NCI-H510A treated with DMSO at 0.1 percent for 48 hours (cell line): ENCODE results near the gene CHMP2B.

Experiments
- DNase-seq: peaks from one replicate; lab custom pipeline; 2025; lab: John Stamatoyannopoulos, UW

CHMP2B gene

DNA sequence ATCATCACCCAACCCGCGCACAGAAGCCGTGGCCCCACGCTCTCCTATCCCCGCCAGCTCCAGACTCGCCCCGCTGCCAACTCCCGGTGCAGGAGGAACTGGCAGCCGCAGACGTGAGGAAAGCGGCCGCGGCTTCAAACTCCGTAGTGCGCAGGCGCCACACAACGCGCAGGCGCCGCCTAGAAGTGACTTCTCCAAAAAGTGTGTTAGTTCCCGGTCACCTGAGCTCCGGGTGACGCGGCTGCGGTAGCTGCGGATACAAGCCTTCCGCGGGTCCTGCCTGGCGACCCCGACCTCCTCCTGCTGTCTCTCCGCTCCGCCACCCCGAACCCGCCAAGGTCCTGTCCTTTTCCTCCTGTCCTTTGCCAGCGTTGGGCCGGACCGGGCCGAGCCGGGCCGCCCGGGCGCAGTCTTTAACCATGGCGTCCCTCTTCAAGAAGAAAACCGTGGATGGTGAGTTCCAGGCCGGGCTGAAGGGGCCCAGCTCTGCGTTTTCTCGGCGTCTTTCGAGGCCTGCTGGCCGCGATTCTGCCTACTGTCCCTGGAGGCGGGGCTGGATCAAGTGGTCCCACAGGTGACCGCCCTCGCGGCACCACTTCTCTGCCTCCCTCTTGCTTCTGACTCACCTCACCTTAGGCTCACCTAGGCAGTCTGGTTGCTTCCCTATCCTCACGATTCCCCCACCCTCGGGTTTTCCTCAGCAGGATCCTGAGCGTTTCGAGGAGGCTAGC lies at the start of gene CHMP2B:
CHMP2B (plus strand) TSS at position 206 of the 731 bp plus-strand sequence; CDS start at position 420, 214 bp downstream.
- DNase-seq, result peak; percentile 66

- DNase-seq, result no peak
Observed at GRCh38 chr3:87179642-87180041, 47.5 kb upstream of the CHMP2B start.

- no peak for DNase-seq
Observed at GRCh38 chr3:87181551-87181950, 45.6 kb upstream of the CHMP2B start.

GRCh38 chr3:87182023-87182422 lies 45.1 kb upstream of the CHMP2B start:
- DNase-seq, result no peak

GRCh38 chr3:87186608-87187159 lies 40.4 kb upstream of the CHMP2B start:
- peak; percentile 18 for DNase-seq

DNA sequence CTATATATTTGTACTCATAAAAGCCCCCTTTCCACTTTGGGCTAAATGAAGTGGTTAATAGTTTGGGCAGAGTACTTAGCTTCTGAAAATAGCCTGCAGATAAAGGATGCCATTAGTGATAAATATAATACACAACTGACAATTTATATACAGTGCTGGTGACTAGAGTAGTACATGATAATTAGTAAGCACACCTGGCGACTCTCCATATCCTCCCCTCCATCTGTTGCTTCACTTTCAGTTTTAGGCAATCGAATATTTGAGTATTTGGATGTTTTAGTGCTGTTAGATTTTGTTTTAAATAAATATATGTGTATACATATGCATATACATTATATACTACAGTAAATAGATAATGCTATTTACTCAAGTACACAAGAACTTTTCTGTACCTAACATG lies 35.9 kb upstream of the CHMP2B start:
- no peak for DNase-seq

DNA sequence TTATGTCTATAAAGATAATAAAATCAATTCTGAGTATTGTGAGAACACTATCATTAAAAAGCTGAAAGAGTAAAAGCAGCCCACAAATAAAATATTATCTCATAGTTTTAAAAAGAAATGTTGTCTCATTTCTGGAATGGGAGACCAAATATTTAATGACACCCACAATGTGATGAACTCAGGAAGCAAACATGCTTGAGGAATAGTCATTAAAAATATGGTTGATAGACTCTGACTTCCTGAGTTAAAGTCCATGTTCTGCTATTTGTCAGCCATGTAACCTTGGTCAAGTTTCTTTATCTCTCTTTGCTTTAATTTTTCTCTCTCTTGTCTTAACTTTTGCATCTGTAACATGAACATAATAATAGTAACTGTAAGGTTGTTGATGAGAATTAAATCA lies 35.5 kb upstream of the CHMP2B start:
- no peak for DNase-seq

- DNase-seq, result no peak
Observed at GRCh38 chr3:87196879-87197278, 30.2 kb upstream of the CHMP2B start.

DNA sequence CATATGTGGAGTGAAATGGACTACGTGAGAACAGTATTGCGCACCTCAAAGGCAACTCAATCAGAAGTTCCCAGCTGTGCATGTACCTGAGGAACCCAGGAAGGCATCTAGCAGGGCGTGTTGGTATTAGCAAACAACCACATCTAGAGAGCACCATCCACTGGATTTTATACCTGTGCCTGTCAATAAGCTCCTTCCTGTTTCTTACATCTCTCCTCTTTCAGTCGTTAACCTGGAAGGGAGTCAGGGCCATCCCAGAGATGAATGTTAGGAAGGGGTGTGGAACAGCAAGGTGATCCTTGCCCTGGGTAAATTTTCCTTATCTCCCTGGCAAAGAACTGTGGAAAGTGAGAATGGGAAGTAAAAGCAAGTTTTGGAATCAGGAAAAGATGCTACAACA lies 29.6 kb upstream of the CHMP2B start:
- no peak for DNase-seq

GRCh38 chr3:87198774-87199173 lies 28.3 kb upstream of the CHMP2B start:
- no peak for DNase-seq

DNA sequence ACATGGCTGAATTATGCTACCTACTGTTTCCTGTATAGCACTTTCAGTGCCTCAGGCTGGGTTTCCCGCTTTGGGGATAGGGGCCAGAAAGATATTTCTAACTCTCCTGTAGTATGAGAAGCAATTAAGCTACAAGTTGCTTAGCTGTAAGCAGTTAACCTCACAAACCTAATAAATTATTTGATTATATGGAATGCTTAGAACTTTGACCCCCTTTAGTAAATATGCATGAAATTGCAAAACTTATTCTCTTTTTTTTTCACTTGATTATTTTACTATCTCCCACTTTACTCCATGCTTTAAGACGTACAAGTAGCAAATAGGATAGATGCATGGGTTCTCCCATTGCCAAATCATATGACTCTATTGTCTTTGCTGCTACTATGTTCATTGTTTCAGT lies 27.5 kb upstream of the CHMP2B start:
- DNase-seq, result no peak

GRCh38 chr3:87200060-87200647 lies 27.0 kb upstream of the CHMP2B start:
- no peak for DNase-seq

- no peak for DNase-seq
Observed at GRCh38 chr3:87201727-87202126, 25.4 kb upstream of the CHMP2B start.

- DNase-seq, result no peak
Observed at GRCh38 chr3:87203809-87204208, 23.3 kb upstream of the CHMP2B start.

DNA sequence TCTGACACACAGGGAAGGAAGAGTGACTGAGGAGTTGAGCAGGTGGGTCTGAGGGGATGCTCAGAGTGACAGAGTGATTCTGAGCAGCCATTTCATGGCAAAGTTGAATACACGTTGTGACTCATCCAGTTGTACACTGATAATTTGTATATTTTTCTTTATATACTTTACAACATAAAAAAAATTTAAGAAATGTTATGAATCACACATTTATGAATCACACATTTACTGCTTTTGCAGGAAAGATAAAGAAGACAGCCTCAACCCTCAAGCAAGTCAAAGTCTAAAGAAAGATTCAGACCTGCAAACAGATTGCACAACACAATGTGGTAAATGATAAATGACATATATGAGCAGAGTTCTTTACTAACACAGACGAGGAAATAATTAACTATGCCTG lies 21.0 kb upstream of the CHMP2B start:
- DNase-seq, result no peak

DNA sequence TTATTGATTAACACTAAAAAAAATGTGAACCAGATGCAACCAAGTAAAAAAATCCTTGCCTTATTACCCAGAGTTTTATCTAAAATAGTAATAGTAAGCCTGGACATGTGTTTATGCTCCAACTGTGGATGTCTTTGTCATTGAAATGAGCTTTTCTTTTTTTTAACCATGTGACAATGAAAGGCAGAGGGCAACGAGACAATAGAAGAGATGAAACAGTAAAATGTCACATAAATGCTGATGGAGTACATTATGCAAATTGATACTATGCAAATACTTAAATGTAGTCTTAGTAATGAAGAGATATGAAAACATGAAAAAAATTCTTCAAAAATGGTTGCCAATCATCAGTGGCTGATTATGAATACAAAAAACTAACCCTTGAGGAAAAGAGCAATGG lies 20.5 kb upstream of the CHMP2B start:
- no peak for DNase-seq

GRCh38 chr3:87207460-87207859 lies 19.6 kb upstream of the CHMP2B start:
- no peak for DNase-seq

DNA sequence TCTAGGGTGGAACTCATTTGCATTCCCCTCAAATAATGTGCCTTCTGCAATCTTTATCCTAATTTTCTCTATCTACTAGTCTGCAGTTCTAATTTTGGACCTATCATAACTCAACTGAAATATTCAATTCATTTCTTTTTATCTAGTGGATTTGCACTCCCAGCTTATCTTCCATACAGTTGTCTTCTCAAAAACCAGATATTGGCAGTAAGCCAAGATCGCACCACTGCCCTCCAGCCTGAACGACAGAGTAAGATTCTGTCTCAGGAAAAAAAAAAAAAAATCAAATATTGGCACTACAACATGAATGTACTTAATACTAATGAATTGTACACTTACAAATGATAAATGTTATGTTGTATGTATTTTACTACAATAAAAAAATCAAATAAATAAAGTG lies 18.0 kb upstream of the CHMP2B start:
- DNase-seq, result no peak

DNA sequence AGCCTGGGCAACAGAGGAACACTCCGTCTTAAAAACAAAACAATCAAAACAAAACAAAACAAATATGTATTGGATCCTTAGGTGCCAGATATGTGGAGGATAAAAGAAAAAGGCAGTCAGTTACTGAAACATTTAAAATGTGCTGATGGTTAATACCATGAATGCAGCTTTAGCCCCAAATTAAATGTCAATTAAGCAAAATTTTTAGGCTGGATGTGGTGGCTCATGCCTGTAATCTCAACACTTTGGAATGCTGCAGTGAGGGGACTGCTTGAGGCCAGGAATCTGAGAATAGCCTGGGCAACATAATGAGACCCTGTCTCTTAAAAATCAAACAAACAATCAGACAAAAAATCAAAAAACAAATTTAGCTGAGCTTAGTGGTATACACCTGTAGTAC lies 8.5 kb upstream of the CHMP2B start:
- DNase-seq, result no peak

DNA sequence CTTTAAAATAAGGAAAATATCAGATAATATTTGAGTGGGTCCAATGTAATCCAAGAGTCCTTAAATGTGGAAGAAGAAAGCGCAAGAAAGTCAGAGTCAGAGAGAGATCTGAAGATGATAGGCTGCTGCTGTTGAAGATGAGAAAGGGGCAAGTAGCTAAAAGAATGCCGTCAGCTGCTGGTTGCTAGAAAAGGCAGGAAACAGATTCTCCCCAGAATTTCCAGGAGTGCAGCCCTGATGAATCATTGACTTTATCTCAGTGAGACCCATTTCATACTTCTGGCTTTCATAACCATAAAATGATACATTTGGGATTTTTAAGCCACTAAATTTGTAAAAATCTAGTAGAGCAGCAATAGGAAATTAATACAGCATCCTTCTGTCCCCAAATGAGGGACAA lies 7.5 kb upstream of the CHMP2B start:
- no peak for DNase-seq

GRCh38 chr3:87225659-87226058 lies 1.4 kb upstream of the CHMP2B start:
- DNase-seq, result no peak

- no peak for DNase-seq
Observed at GRCh38 chr3:87227835-87228144, 681 bp downstream of the CHMP2B start.

DNA sequence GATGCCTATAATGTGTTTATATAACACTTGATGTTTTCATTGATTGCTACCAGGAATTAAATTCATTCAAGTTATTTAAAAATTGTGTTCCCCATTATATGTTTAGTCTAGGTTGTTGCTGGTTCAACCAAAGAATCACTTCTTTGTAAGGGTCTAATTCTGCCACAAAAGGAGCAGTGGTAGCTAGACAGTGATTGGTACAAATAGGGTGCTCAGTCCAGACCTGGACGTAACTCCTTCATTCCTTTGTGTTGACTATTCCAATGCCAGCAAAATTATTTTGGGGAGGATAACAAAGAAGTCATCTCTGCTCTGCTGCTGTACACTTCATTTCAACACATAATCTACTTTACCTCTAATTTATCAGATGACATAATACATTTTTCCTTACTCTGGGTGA lies 1.2 kb downstream of the CHMP2B start:
- DNase-seq, result no peak

GRCh38 chr3:87229113-87229512 lies 2.0 kb downstream of the CHMP2B start:
- DNase-seq, result no peak
